HCT116 (cell line): Measurements from ENCODE around the gene DVL1. TPM values are rescaled to one million over a fixed set of nuclear protein-coding genes. Genes with fewer than 3 reads are reported as not detected.

Experiments
- ATAC-seq: fragments of 200-7000 bp; cut with Tn5 transposase; 2 replicates; pipeline ENCODE4 v1.9.1; 2020; ENCODE audit warnings: mild to moderate bottlenecking, moderate library complexity
- BruUV-seq: library from RNA; stranded (reverse); fragments of 400-500 nt; replicated peaks from 2 replicates; lab custom pipeline; 2021; lab: Mats Ljungman, UMichigan
- CTCF ChIA-PET: fragments of 300-600 bp; sonication (Branson Sonifier 250); formaldehyde crosslinking; loops from one replicate; lab custom pipeline; 2021; ENCODE audit warnings: antibody characterized with exemption; lab: Charles Lee
- POLR2A ChIA-PET: fragments of 300-600, 350-600 bp; sonication (Branson Sonifier 250); formaldehyde crosslinking; loops from one replicate; lab custom pipeline; 2021; ENCODE audit warnings: antibody characterized with exemption; lab: Charles Lee
- RAD21 ChIA-PET, 2 experiments: fragments of 300-600 bp; sonication (Branson Sonifier 250); formaldehyde crosslinking; loops; one replicate each; lab custom pipeline; 2023; ENCODE audit warnings: low total read pairs in 2 of 2; ENCODE audit not compliant: uncharacterized antibody in 2 of 2, unreplicated experiment in 2 of 2, low non-redundant PET in 1 of 2; lab: Charles Lee
- DNase-seq: peaks from one replicate; pipeline ENCODE4 v3.0.0-alpha.2; 2010; ENCODE audit warnings: low read depth, low spot score
- H2AFZ ChIP-seq: fragments of 200-600 bp; shearing (Covaris generic), sonication (generic); 2 replicates; pipeline ENCODE4 v1.6.1; 2017; ENCODE audit warnings: low read depth, mixed run types, mixed read lengths, antibody characterized with exemption, low read length; ENCODE audit not compliant: poor library complexity, severe bottlenecking
- H3K27ac ChIP-seq: 2 replicates; pipeline ENCODE4 v1.5.1; 2012; ENCODE audit warnings: low read depth, low read length
- H3K27me3 ChIP-seq: fragments of 200-600 bp; sonication (generic); 2 replicates; pipeline ENCODE4 v1.6.1; 2016; ENCODE audit warnings: mixed run types, low read length, mixed read lengths; ENCODE audit not compliant: insufficient read depth
- H3K36me3 ChIP-seq, 2 experiments: fragments of 200-500 bp in 1 of 2; fragments of 200-600 bp in 1 of 2; sonication (Bioruptor generic) in 1 of 2; sonication (generic) in 1 of 2; 2 replicates each; pipeline versions ENCODE4 v1.5.1 to v1.6.1; 2014 to 2016; ENCODE audit warnings: low read length in 2 of 2, inconsistent platforms in 1 of 2, mixed read lengths in 1 of 2, mixed run types in 1 of 2; ENCODE audit not compliant: insufficient read depth in 2 of 2, control insufficient read depth in 1 of 2
- H3K4me1 ChIP-seq, 2 experiments: fragments of 200-600 bp in 1 of 2; sonication (generic) in 1 of 2; 2 replicates each; pipeline versions ENCODE4 v1.5.1 to v1.6.1; 2012 to 2017; ENCODE audit warnings: low read length in 2 of 2, inconsistent platforms in 1 of 2, mild to moderate bottlenecking in 1 of 2, mixed read lengths in 1 of 2, mixed run types in 1 of 2, moderate library complexity in 1 of 2; ENCODE audit not compliant: insufficient read depth in 2 of 2, control insufficient read depth in 1 of 2
- H3K4me2 ChIP-seq: fragments of 200-600 bp; sonication (generic); 2 replicates; pipeline ENCODE4 v1.6.1; 2017; ENCODE audit warnings: mixed run types, low read length, mixed read lengths
- H3K4me3 ChIP-seq, 2 experiments: fragments of 200-600 bp in 1 of 2; sonication (generic) in 1 of 2; replicated peaks in 1 of 2; 2 replicates each; pipeline ENCODE4 v1.5.1; 2011 to 2016; ENCODE audit warnings: low read length in 2 of 2, control low read depth in 1 of 2, low read depth in 1 of 2, mild to moderate bottlenecking in 1 of 2, mixed read lengths in 1 of 2, mixed run types in 1 of 2
- H3K79me2 ChIP-seq: fragments of 200-600 bp; sonication (generic); 2 replicates; pipeline ENCODE4 v1.6.1; 2017; ENCODE audit warnings: mild to moderate bottlenecking, mixed run types, low read length, moderate library complexity, mixed read lengths; ENCODE audit not compliant: insufficient read depth
- H3K9ac ChIP-seq: fragments of 200-600 bp; sonication (generic); 2 replicates; pipeline ENCODE4 v1.6.1; 2016; ENCODE audit warnings: low read length, mixed read lengths
- H3K9me2 ChIP-seq: fragments of 200-600 bp; sonication (generic), shearing (Covaris generic); 2 replicates; pipeline ENCODE4 v1.6.1; 2017; ENCODE audit warnings: mixed run types, mild to moderate bottlenecking, moderate library complexity; ENCODE audit not compliant: insufficient read depth
- H3K9me3 ChIP-seq, 2 experiments: fragments of 200-500 bp in 1 of 2; fragments of 200-600 bp in 1 of 2; sonication (Bioruptor generic) in 1 of 2; sonication (generic) in 1 of 2; 2 replicates each; pipeline ENCODE4 v1.6.1; 2014 to 2017; ENCODE audit warnings: low read length in 2 of 2, mixed read lengths in 2 of 2, inconsistent platforms in 1 of 2, low read depth in 1 of 2, mild to moderate bottlenecking in 1 of 2, mixed run types in 1 of 2, moderate library complexity in 1 of 2; ENCODE audit not compliant: control insufficient read depth in 1 of 2, insufficient read depth in 1 of 2
- H4K20me1 ChIP-seq: fragments of 200-600 bp; sonication (generic), shearing (Covaris generic); 2 replicates; pipeline ENCODE4 v1.6.1; 2017; ENCODE audit warnings: mixed run types, mild to moderate bottlenecking, moderate library complexity; ENCODE audit not compliant: insufficient read depth
- ATF3 ChIP-seq: IDR thresholded peaks from 2 replicates; pipeline ENCODE4 v1.6.1; 2012
- CEBPB ChIP-seq: IDR thresholded peaks from 2 replicates; pipeline ENCODE4 v1.6.1; 2012; ENCODE audit warnings: low read depth
- EGR1 ChIP-seq: IDR thresholded peaks from 2 replicates; pipeline ENCODE4 v1.6.1; 2012; ENCODE audit warnings: low read depth
- FOSL1 ChIP-seq: IDR thresholded peaks from 2 replicates; pipeline ENCODE4 v1.6.1; 2012; ENCODE audit warnings: low read depth
- MAX ChIP-seq: IDR thresholded peaks from 2 replicates; pipeline ENCODE4 v1.6.1; 2012
- REST ChIP-seq: IDR thresholded peaks from 2 replicates; pipeline ENCODE4 v1.6.1; 2012; ENCODE audit warnings: low read depth
- SRF ChIP-seq: IDR thresholded peaks from 2 replicates; pipeline ENCODE4 v1.6.1; 2012; ENCODE audit warnings: low read depth
- ZFX ChIP-seq: fragments of 450-650 bp; IDR thresholded peaks from 2 replicates; pipeline ENCODE4 v1.6.1; 2017
- ZNF274 ChIP-seq: fragments of 200-500 bp; sonication (Bioruptor generic); IDR thresholded peaks from 2 replicates; pipeline ENCODE4 v1.6.1; 2014; ENCODE audit warnings: mild to moderate bottlenecking, low read depth, low read length, inconsistent platforms
- intact Hi-C: fragments of 100-400 bp; cut with micrococcal nuclease; formaldehyde crosslinking; loops from 2 replicates; pipeline ENCODE4 v1.10.0; 2022
- total RNA-seq: library from RNA; stranded (reverse); gene quantifications from one replicate; pipeline ENCODE4 v1.2.1, GENCODE V29; 2021; ENCODE audit not compliant: unreplicated experiment

Gene DVL1
- total RNA-seq, 1 experiment from 2014 or later, result 160 TPM

GRCh38 chr1:1292851-1293250, 56.4 kb downstream of the DVL1 start:
- H3K4me1 ChIP-seq, result peaks cover 14 to 34% of the 10 kb centered on the region in 2 experiments
- H3K9me2 ChIP-seq, result no peaks in the 10 kb centered on the region
- intact Hi-C loops, result no loop called here
- H3K9me3 ChIP-seq, result no peaks in the 10 kb centered on the region
- no TSS peak for BruUV-seq
- ChIA-PET RAD21 (no interaction called here), POLR2A (no interaction called here), CTCF (interaction anchor here (1.6 to 2.8 kb wide), 2 partner anchors 171 to 308 kb away, joined by 8 to 30 read pairs; no protein-coding TSS in a partner anchor)
- no peak overlapping the region; the same call in 1 of the 2 replicates for H3K27ac ChIP-seq
- no peaks in the 10 kb centered on the region for H3K36me3 ChIP-seq
- H3K4me2 ChIP-seq, result no peak overlapping the region
- no peaks in the 10 kb centered on the region for H3K27me3 ChIP-seq
- TF ChIP-seq CEBPB (no peak), REST (no peak), SRF (no peak), EGR1 (no peak), ZNF274 (no peak), ZFX (no peak), ATF3 (no peak), MAX (no peak), FOSL1 (no peak)
- no peak overlapping the region for H3K9ac ChIP-seq
- ATAC-seq (no peak), DNase-seq (no peak)
- H4K20me1 ChIP-seq, result no peaks in the 10 kb centered on the region
- no peak overlapping the region for H3K4me3 ChIP-seq
- no peak overlapping the region for H2AFZ ChIP-seq
- H3K79me2 ChIP-seq, result no peaks in the 10 kb centered on the region
